Trophoblast cell (in vitro differentiated cells and primary cell): ENCODE results near the gene BTBD10. TPM values are rescaled to one million over a fixed set of nuclear protein-coding genes. Genes with fewer than 3 reads are reported as not detected.

Source experiments
- DNase-seq, 2 donors: peaks; one replicate each; pipeline ENCODE4 v3.0.0-alpha.2; 2016
- H2AFZ ChIP-seq: 2 replicates; pipeline ENCODE4 v1.6.1; 2013; ENCODE audit warnings: low read length, moderate library complexity, mild to moderate bottlenecking; ENCODE audit not compliant: insufficient read depth, poor library complexity
- H2AK5ac ChIP-seq: 2 replicates; pipeline ENCODE4 v1.6.1; 2013; ENCODE audit warnings: mild to moderate bottlenecking, low read length
- H2BK120ac ChIP-seq: 2 replicates; pipeline ENCODE4 v1.6.1; 2013; ENCODE audit warnings: low read length, mild to moderate bottlenecking, moderate library complexity; ENCODE audit not compliant: insufficient read depth, poor library complexity
- H2BK12ac ChIP-seq: 2 replicates; pipeline ENCODE4 v1.6.1; 2013; ENCODE audit warnings: mild to moderate bottlenecking, low read length, moderate library complexity
- H2BK5ac ChIP-seq: 2 replicates; pipeline ENCODE4 v1.6.1; 2013; ENCODE audit warnings: low read length, low read depth, moderate library complexity, mild to moderate bottlenecking; ENCODE audit not compliant: poor library complexity
- H3K14ac ChIP-seq: 2 replicates; pipeline ENCODE4 v1.6.1; 2013; ENCODE audit warnings: mild to moderate bottlenecking, low read length
- H3K18ac ChIP-seq: 2 replicates; pipeline ENCODE4 v1.6.1; 2013; ENCODE audit warnings: mild to moderate bottlenecking, low read length
- H3K23ac ChIP-seq: 2 replicates; pipeline ENCODE4 v1.6.1; 2013; ENCODE audit warnings: low read length
- H3K27ac ChIP-seq: 2 replicates; pipeline ENCODE4 v1.5.1; 2013; ENCODE audit warnings: low read depth, mild to moderate bottlenecking, inconsistent platforms, low read length, moderate library complexity
- H3K27me3 ChIP-seq: 2 replicates; pipeline ENCODE4 v1.6.1; 2013; ENCODE audit warnings: inconsistent platforms, mild to moderate bottlenecking, low read length, moderate library complexity; ENCODE audit not compliant: insufficient read depth
- H3K36me3 ChIP-seq, 2 experiments: 1 replicate in 1 of 2; 2 replicates in 1 of 2; pipeline ENCODE4 v1.6.1; 2013; ENCODE audit warnings: low read length in 2 of 2, mild to moderate bottlenecking in 2 of 2, moderate library complexity in 1 of 2; ENCODE audit not compliant: insufficient read depth in 2 of 2, control insufficient read depth in 1 of 2
- H3K4ac ChIP-seq: 2 replicates; pipeline ENCODE4 v1.6.1; 2013; ENCODE audit warnings: low read depth, mild to moderate bottlenecking, low read length, moderate library complexity
- H3K4me1 ChIP-seq, 2 experiments: 1 replicate in 1 of 2; 2 replicates in 1 of 2; pipeline ENCODE4 v1.6.1; 2013; ENCODE audit warnings: low read length in 2 of 2, mild to moderate bottlenecking in 2 of 2, moderate library complexity in 1 of 2; ENCODE audit not compliant: insufficient read depth in 2 of 2, control insufficient read depth in 1 of 2
- H3K4me2 ChIP-seq: 2 replicates; pipeline ENCODE4 v1.6.1; 2013; ENCODE audit warnings: inconsistent platforms, mild to moderate bottlenecking, low read length, moderate library complexity
- H3K4me3 ChIP-seq: 2 replicates; pipeline ENCODE4 v1.5.1; 2013; ENCODE audit warnings: mild to moderate bottlenecking, low read depth, low read length, inconsistent platforms
- H3K79me1 ChIP-seq: one replicate; pipeline ENCODE4 v1.6.1; 2013; ENCODE audit warnings: low read length
- H3K79me2 ChIP-seq: 2 replicates; pipeline ENCODE4 v1.6.1; 2013; ENCODE audit warnings: low read length, mild to moderate bottlenecking; ENCODE audit not compliant: control insufficient read depth, insufficient read depth, poor library complexity
- H3K9ac ChIP-seq: 2 replicates; pipeline ENCODE4 v1.6.1; 2013; ENCODE audit warnings: mild to moderate bottlenecking, low read length
- H3K9me3 ChIP-seq: 2 replicates; pipeline ENCODE4 v1.6.1; 2013; ENCODE audit warnings: low read depth, mild to moderate bottlenecking, control low read depth, inconsistent platforms, low read length; ENCODE audit not compliant: insufficient read depth
- H4K12ac ChIP-seq: 2 replicates; pipeline ENCODE4 v1.6.1; 2013; ENCODE audit warnings: low read depth, mild to moderate bottlenecking, low read length, moderate library complexity
- H4K8ac ChIP-seq: 2 replicates; pipeline ENCODE4 v1.6.1; 2013; ENCODE audit warnings: low read depth, mild to moderate bottlenecking, low read length, moderate library complexity
- H4K91ac ChIP-seq: one replicate; pipeline ENCODE4 v1.6.1; 2013; ENCODE audit warnings: low read depth, mild to moderate bottlenecking, low read length, moderate library complexity
- WGBS: extraction: QIAGEN DNeasy Blood & Tissue Kit; methylation state at CpG from one replicate; pipeline ENCODE4 v1.1.7; 2013; ENCODE audit warnings: missing lambda C conversion rate; ENCODE audit not compliant: insufficient read length, insufficient coverage; ENCODE audit errors: extremely low coverage; 5-methylcytosine and 5-hydroxymethylcytosine counted together
- polyA plus RNA-seq: library from polyadenylated mRNA; stranded (reverse); fragments of 200-250 nt; gene quantifications from 2 replicates; pipeline ENCODE4 v1.2.3, GENCODE V29; 2013

The BTBD10 gene
- polyA plus RNA-seq: 35.3 and 36.4 TPM in 2 replicates

- Histone ChIP-seq H3K27ac (peak within 1 kb of the TSS; percentile 80), H2AK5ac (no peak within 1 kb of the TSS), H3K23ac (no peak within 1 kb of the TSS), H3K4ac (peak within 1 kb of the TSS; percentile 80), H2BK5ac (peak within 1 kb of the TSS; percentile 92), H3K9ac (peak within 1 kb of the TSS; percentile 93), H2AFZ (peak within 1 kb of the TSS; percentile 97), H3K4me1 (peaks cover 2 to 3% of the 10 kb centered on the region in 2 experiments), H3K36me3 (no peaks in the 10 kb centered on the region), H3K9me3 (no peaks in the 10 kb centered on the region), H2BK12ac (peak within 1 kb of the TSS; percentile 25), H3K79me2 (peaks cover 6% of the 10 kb centered on the region), H3K14ac (peak within 1 kb of the TSS; percentile 91), H4K91ac (peak within 1 kb of the TSS; percentile 91), H3K18ac (peak within 1 kb of the TSS; percentile 96), H3K4me3 (peak within 1 kb of the TSS; percentile 91), H4K8ac (peak within 1 kb of the TSS; percentile 99), H4K12ac (peak within 1 kb of the TSS; percentile 86), H3K79me1 (peaks cover 8% of the 10 kb centered on the region), H2BK120ac (peak within 1 kb of the TSS; percentile 93), H3K4me2 (peak within 1 kb of the TSS; percentile 94), H3K27me3 (no peaks in the 10 kb centered on the region)
- WGBS: no CpG with 5 or more reads among the region's 71 CpGs
- peak; percentile 96 to 98 for DNase-seq
Observed at GRCh38 chr11:13462901-13463778, at the start of gene BTBD10. Gene BTBD10, minus strand, starts transcription at chr11:13463222. Its CDS starts 18,098 bp downstream, at chr11:13445124.

- no peaks in the 10 kb centered on the region for H3K36me3 ChIP-seq
- no peak overlapping the region for H3K14ac ChIP-seq
- no peaks in the 10 kb centered on the region for H3K27me3 ChIP-seq
- H3K79me2 ChIP-seq: no peaks in the 10 kb centered on the region
- no peaks in the 10 kb centered on the region for H3K4me1 ChIP-seq
- no CpG with 5 or more reads among the region's 1 CpG for WGBS
- H3K79me1 ChIP-seq: no peaks in the 10 kb centered on the region
- H4K91ac ChIP-seq: no peak overlapping the region
- no peak for DNase-seq
- no peak overlapping the region for H2AK5ac ChIP-seq
- H2AFZ ChIP-seq: no peak overlapping the region
- H3K18ac ChIP-seq: no peak overlapping the region
- H2BK12ac ChIP-seq: no peak overlapping the region
- H4K12ac ChIP-seq: no peak overlapping the region
- H3K4me3 ChIP-seq: no peak overlapping the region
- H3K4me2 ChIP-seq: no peak overlapping the region
- H3K9me3 ChIP-seq: no peaks in the 10 kb centered on the region
- no peak overlapping the region for H3K9ac ChIP-seq
- no peak overlapping the region for H3K23ac ChIP-seq
- no peak overlapping the region for H4K8ac ChIP-seq
- no peak overlapping the region for H2BK5ac ChIP-seq
- H2BK120ac ChIP-seq: no peak overlapping the region
- H3K27ac ChIP-seq: no peak overlapping the region
- no peak overlapping the region for H3K4ac ChIP-seq
Observed at GRCh38 chr11:13503393-13503792, 40.4 kb upstream of the BTBD10 start.

GRCh38 chr11:13502492-13502891 lies 39.5 kb upstream of the BTBD10 start:
- no peak overlapping the region for H3K9ac ChIP-seq
- no peak overlapping the region for H4K12ac ChIP-seq
- H4K91ac ChIP-seq: no peak overlapping the region
- H3K36me3 ChIP-seq: no peaks in the 10 kb centered on the region
- H3K4me2 ChIP-seq: no peak overlapping the region
- H3K79me1 ChIP-seq: no peaks in the 10 kb centered on the region
- H3K18ac ChIP-seq: no peak overlapping the region
- no peak overlapping the region for H3K23ac ChIP-seq
- H3K4me1 ChIP-seq: no peaks in the 10 kb centered on the region
- no peak overlapping the region for H3K14ac ChIP-seq
- H2BK12ac ChIP-seq: no peak overlapping the region
- no CpG with 5 or more reads among the region's 1 CpG for WGBS
- no peak overlapping the region for H2BK120ac ChIP-seq
- H3K27me3 ChIP-seq: no peaks in the 10 kb centered on the region
- no peaks in the 10 kb centered on the region for H3K79me2 ChIP-seq
- H2BK5ac ChIP-seq: no peak overlapping the region
- no peak overlapping the region for H3K27ac ChIP-seq
- H2AK5ac ChIP-seq: no peak overlapping the region
- H4K8ac ChIP-seq: no peak overlapping the region
- H3K4ac ChIP-seq: no peak overlapping the region
- no peak for DNase-seq
- no peaks in the 10 kb centered on the region for H3K9me3 ChIP-seq
- no peak overlapping the region for H3K4me3 ChIP-seq
- no peak overlapping the region for H2AFZ ChIP-seq

- Histone ChIP-seq H3K4ac (no peak within 1 kb of the TSS), H2AFZ (no peak within 1 kb of the TSS), H4K12ac (no peak within 1 kb of the TSS), H2BK120ac (no peak within 1 kb of the TSS), H3K18ac (no peak within 1 kb of the TSS), H3K27me3 (no peaks in the 10 kb centered on the region), H4K8ac (no peak within 1 kb of the TSS), H3K4me3 (no peak within 1 kb of the TSS), H3K14ac (no peak within 1 kb of the TSS), H3K79me1 (no peaks in the 10 kb centered on the region), H3K36me3 (no peaks in the 10 kb centered on the region), H4K91ac (no peak within 1 kb of the TSS), H2BK12ac (no peak within 1 kb of the TSS), H3K4me1 (no peaks in the 10 kb centered on the region), H3K9me3 (no peaks in the 10 kb centered on the region), H3K4me2 (no peak within 1 kb of the TSS), H3K27ac (no peak within 1 kb of the TSS), H3K9ac (no peak within 1 kb of the TSS), H3K79me2 (no peaks in the 10 kb centered on the region), H2BK5ac (no peak within 1 kb of the TSS), H3K23ac (no peak within 1 kb of the TSS), H2AK5ac (no peak within 1 kb of the TSS)
- no CpG with 5 or more reads among the region's 3 CpGs for WGBS
- no peak for DNase-seq
Observed at GRCh38 chr11:13495929-13496328, 32.9 kb upstream of the BTBD10 start, which contains the start of gene PTH. Gene PTH, minus strand, starts transcription at chr11:13495997. Its CDS starts 3,142 bp downstream, at chr11:13492855.
